SK-N-SH treated with all-trans-retinoic acid at 6 μM for 48 hours (cell line): ENCODE results near the gene HYI.

Source experiments
- ESRRG ChIP-seq: fragments of 250-450 bp; sonication (Bioruptor Pico); IDR thresholded peaks from 2 replicates; pipeline ENCODE4 v1.6.1; 2021; ENCODE audit warnings: mild to moderate bottlenecking
- OSR1 ChIP-seq: fragments of 250-450 bp; sonication (Bioruptor Pico); IDR thresholded peaks from 2 replicates; pipeline ENCODE4 v1.8.0; 2022; ENCODE audit warnings: moderate library complexity, mild to moderate bottlenecking, inconsistent platforms
- RARB ChIP-seq: fragments of 250-450 bp; sonication (Bioruptor Pico); IDR thresholded peaks from 2 replicates; pipeline ENCODE4 v1.8.0; 2021; ENCODE audit warnings: mild to moderate bottlenecking, moderate library complexity
- TOX ChIP-seq: fragments of 250-450 bp; sonication (Bioruptor Pico); IDR thresholded peaks from 2 replicates; pipeline ENCODE4 v1.8.0; 2021; ENCODE audit warnings: mild to moderate bottlenecking, moderate library complexity, borderline replicate concordance
- ZFP30 ChIP-seq: fragments of 450-650 bp; formaldehyde crosslinking; IDR thresholded peaks from 2 replicates; pipeline ENCODE4 v1.5.0; 2022; ENCODE audit warnings: mild to moderate bottlenecking, moderate library complexity
- ZNF565 ChIP-seq: fragments of 450-650 bp; formaldehyde crosslinking; conservative IDR thresholded peaks from 2 replicates; pipeline ENCODE4 v1.5.0; 2020; ENCODE audit warnings: low read depth, mild to moderate bottlenecking, moderate library complexity
- TF ChIP-seq, protein P1 (sequence below): fragments of 250-450 bp; sonication (Bioruptor Pico); IDR thresholded peaks from 2 replicates; pipeline ENCODE4 v1.8.0; 2020; ENCODE audit warnings: mild to moderate bottlenecking, moderate library complexity, borderline replicate concordance

DNA sequence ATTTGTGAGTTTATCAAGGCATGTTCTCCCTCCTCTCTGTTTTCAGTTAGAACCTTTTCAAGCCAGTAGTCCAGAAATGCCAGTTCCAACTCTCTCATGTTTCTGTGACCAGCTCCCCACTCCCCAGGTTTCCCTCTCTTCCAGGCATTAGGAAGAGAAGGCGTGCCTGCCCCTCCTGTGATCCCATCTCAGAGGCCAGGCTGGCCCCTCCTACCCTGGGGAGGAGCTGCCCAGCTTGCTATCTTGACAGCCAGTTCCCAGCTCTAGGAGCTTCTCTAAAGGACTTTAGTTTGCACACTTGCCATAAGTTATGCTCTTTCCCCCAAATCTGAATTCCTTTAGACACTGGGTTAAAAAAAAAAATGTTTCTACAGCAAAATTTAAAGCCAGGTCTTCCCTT is 8.9 kb downstream of the HYI start:
- TF ChIP-seq ZFP30 (CRISPR knock-in tag) (no peak), TOX (CRISPR knock-in tag) (no peak), ESRRG (CRISPR knock-in tag) (no peak), ZNF565 (no peak), OSR1 (CRISPR knock-in tag) (no peak), RARB (CRISPR knock-in tag) (no peak)
- TF ChIP-seq, protein P1, sequence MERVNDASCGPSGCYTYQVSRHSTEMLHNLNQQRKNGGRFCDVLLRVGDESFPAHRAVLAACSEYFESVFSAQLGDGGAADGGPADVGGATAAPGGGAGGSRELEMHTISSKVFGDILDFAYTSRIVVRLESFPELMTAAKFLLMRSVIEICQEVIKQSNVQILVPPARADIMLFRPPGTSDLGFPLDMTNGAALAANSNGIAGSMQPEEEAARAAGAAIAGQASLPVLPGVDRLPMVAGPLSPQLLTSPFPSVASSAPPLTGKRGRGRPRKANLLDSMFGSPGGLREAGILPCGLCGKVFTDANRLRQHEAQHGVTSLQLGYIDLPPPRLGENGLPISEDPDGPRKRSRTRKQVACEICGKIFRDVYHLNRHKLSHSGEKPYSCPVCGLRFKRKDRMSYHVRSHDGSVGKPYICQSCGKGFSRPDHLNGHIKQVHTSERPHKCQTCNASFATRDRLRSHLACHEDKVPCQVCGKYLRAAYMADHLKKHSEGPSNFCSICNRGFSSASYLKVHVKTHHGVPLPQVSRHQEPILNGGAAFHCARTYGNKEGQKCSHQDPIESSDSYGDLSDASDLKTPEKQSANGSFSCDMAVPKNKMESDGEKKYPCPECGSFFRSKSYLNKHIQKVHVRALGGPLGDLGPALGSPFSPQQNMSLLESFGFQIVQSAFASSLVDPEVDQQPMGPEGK (CRISPR knock-in tag) = no peak
